ENCODE data around the gene TARM1.
"Not testable (repeated sequence)": the region's sequence is repeated elsewhere in the genome, so short reads cannot be mapped to it uniquely, and the experiment has no call there.

The TARM1 gene

GRCh38 chr19:54099903-54100255 lies 18.7 kb upstream of the TARM1 start:
- DNase-seq (ENCODE audit: low read depth in 2 of 3, low spot score in 2 of 3), result not testable (repeated sequence)

GRCh38 chr19:54099190-54099902 lies 18.2 kb upstream of the TARM1 start:
- no peak for DNase-seq (ENCODE audit: low read depth in 2 of 3, low spot score in 2 of 3)

DNA sequence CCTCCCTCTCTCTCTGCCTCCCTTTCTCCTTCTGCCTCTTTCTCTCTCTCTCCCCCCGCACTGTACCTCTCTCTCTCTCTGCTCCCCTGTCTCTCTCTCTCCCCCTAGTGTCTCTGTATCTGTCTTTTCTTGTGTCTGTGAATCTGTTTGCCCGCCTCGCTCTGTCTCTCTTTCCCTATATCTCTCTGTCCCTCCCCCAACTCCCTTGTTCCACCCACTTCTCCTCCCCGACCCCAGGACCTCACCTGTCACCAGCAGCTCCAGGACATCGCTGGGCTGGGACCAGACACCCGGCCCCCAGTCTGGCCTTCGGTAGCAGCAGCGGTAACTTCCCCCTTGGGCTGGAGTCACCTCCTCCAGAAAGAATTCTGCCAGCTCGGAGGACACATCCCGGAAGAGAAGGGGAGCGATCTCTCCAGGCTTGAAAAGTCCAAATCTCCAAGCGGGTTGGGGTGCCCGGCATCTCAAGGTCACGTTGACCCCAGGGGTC lies 15.5 kb upstream of the TARM1 start:
- no peak for DNase-seq (ENCODE audit: low read depth in 2 of 3, low spot score in 2 of 3)

DNA sequence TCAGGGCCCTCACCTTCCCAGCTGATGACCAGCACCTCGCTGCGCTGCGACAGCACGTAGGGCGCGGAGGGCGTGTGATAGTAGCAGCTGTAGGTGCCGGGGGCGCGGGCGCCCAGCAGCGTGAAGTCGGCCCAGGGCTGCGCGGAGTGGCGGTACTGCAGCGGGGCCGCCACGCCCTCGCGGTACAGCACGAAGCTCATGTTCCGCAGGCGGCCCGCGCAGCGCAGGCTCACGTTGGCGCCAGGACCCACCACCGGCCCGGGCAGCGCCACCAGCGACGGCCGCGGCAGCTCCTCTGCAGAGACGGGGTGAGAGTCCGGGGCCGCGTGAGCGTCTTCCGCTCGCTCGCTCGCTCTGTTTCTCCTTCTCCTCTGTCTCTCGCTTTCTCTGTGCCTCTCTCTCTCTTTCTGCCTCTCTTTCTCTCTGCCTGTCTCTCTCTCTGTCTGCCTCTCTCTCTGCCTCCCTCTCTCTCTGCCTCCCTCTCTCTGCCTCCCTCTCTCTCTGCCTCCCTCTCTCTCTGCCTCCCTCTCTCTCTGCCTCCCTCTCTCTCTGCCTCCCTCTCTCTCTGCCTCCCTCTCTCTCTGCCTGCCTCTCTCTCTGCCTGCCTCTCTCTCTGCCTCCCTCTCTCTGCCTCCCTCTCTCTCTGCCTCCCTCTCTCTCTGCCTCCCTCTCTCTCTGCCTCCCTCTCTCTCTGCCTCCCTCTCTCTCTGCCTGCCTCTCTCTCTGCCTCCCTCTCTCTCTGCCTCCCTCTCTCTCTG lies 14.9 kb upstream of the TARM1 start:
- peak in 1 of 3 experiments; percentile 24 for DNase-seq (ENCODE audit: low read depth in 2 of 3, low spot score in 2 of 3)

- DNase-seq (ENCODE audit: low read depth in 2 of 3, low spot score in 2 of 3), result no peak
Measured at GRCh38 chr19:54095136-54095858, 14.1 kb upstream of the TARM1 start.

- DNase-seq (ENCODE audit: low read depth in 2 of 3, low spot score in 2 of 3), result no peak
Measured at GRCh38 chr19:54094426-54095000, 13.3 kb upstream of the TARM1 start.

- DNase-seq (ENCODE audit: low read depth in 2 of 3, low spot score in 2 of 3), result no peak
Measured at GRCh38 chr19:54084410-54084809, 3.2 kb upstream of the TARM1 start.

- no peak for DNase-seq (ENCODE audit: low read depth in 2 of 3, low spot score in 2 of 3)
Measured at GRCh38 chr19:54077334-54077733, 3.8 kb downstream of the TARM1 start.

DNA sequence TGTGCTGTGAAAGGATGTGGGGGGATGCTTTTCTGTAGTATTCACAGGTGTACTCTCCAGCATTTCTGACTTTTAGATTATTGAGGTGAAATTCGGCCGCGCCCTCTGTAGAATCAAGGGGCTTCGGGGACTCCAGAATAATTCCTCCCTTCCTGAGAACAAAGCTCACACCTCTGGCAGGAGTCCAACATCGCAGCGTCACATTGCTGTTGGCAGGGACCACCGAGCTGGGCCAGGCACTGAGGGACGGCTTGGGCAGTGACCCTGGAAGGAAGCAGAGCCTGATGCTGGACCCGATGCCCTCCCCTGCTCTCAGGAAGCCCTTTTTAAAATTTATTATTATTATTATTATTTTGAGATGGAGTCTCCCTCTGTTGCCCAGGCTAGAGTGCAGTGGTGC lies 6.3 kb downstream of the TARM1 start:
- no peak for DNase-seq (ENCODE audit: low read depth in 2 of 3, low spot score in 2 of 3)

- DNase-seq (ENCODE audit: low read depth in 2 of 3, low spot score in 2 of 3), result no peak
Measured at GRCh38 chr19:54073829-54074228, 7.3 kb downstream of the TARM1 start.

GRCh38 chr19:54069470-54069869 lies 11.7 kb downstream of the TARM1 start:
- DNase-seq (ENCODE audit: low read depth in 2 of 3, low spot score in 2 of 3), result no peak

GRCh38 chr19:54063350-54064116 lies 17.6 kb downstream of the TARM1 start, which contains the start of gene VSTM1:
Gene VSTM1, minus strand, starts transcription at chr19:54063897. Its CDS starts 120 bp downstream, at chr19:54063777.
- no peak for DNase-seq (ENCODE audit: low read depth in 2 of 3, low spot score in 2 of 3)

DNA sequence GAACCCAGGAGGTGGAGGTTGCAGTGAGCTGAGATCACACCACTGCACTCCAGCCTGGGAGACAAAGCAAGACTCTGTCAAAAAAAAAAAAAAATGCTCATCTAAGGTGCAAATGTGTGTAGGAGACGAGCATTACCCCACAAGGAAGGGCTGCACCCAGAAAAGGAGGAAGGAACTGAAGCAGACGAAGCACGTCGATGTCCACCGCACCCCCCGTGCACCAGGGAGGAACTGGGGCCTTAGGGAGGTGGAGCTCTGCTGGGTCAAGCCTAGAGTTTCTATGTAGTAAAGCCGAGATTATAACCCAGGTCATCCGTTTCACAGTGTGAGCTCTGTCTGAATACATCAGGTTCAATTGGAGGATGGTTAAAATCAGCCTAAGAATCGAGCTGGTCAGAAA lies 18.5 kb downstream of the TARM1 start:
- no peak for DNase-seq (ENCODE audit: low read depth in 2 of 3, low spot score in 2 of 3)

DNA sequence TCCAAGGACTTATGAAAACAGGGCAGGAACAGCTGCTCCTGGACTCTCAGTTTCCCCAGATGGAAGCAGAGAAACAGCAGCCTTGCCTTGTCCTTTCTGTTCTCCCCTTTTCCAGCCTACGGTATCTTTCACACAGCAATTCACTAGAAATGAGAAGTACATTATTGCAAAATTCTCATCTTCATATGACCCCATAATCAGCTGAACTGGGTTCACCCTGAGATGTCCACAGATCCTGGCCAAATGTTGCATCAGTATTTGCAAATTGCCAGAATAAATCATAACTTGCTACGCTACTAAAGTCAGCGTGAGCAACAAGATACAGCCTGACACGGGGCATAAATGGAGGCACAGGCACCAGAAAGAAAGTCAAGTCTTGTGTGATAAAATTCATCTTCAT lies 33.5 kb downstream of the TARM1 start:
- DNase-seq (ENCODE audit: low read depth in 2 of 3, low spot score in 2 of 3), result no peak

DNA sequence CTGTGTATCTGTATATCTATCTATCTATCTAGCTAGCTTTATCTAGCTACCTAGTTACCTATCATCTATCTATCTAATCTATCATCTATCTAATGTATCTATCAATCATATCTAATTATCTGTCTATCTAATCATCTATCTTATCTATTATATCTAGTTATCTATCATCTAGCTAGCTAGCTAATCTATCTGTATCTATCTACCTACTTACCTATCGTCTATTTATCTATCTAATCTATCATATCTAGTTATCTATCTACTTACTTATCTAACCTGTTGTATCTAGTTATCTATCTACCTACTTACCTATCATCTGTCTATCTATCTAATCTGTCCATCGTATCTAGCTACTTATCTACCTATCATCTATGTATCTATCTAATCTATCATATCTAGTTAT lies 35.4 kb downstream of the TARM1 start:
- DNase-seq (ENCODE audit: low read depth in 2 of 3, low spot score in 2 of 3), result no peak

DNA sequence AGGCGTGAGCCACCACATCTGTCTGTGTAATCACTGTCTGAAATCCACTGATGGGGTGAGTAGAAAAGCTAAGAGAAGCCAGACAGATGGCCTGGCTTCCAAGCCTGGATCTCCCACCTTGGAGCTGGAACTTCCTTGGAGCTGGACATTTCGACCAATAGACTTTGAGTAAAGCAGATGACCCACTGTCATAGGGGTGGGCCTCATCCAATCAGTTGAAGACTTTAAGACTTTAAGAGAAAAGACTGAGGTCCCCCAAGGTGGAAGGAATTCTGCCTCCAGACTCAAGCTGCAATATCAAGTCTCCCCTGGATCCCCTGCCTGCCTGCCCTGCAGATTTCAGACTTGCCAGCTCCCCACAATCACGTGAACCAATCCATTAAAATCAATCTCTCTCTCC lies 38.2 kb downstream of the TARM1 start:
- no peak for DNase-seq (ENCODE audit: low read depth in 2 of 3, low spot score in 2 of 3)

DNA sequence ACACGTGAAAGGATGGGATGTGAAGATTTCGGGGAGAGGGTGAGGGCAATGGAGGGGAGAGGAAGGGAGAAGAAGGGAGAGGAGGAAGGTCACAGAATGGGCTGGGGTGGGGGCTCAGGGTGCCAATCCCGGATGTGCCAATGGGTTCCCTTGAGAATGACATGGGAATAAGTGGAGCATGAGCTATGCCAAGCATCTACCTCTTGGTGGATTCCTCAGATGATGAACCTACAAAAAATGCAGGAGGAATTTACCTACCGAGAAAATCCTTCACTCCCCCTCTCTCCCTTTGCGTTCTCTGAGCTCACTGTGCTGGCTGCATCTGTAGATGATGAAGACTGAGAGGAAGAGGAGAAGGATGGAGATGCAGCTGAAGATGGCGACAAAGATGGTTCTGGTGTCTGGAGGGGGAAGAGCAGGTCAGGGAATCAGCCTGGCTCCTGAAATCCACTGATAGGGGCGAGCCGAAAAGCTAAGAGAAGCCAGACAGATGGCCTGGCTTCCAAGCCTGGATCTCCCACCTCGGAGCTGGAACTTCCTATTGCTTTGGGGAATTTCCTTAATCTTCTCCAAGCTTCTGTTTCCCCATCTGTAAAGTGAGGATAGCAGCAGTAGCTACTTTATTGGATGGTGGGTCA lies 39.1 kb downstream of the TARM1 start:
- DNase-seq (ENCODE audit: low read depth in 2 of 3, low spot score in 2 of 3), result no peak

DNA sequence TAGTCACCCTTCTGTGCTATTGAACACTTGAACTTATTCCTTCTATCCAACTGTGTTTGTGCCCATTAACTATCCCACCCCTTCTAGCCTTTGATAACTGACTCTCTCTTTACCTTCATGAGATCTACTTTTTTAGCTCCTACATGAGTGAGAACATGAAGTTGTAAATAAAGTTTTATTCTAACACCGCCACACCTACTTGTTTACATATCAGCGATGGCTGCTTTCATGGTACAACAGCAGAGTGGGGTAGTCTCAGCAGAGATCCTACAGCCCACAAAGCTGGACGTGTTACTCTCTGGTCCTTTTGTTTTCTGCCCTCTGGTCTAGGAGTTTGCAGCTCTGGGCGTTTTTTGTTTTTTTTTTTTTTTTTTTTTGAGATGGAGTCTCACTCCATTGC lies 41.2 kb downstream of the TARM1 start:
- DNase-seq (ENCODE audit: low read depth in 2 of 3, low spot score in 2 of 3), result no peak

DNA sequence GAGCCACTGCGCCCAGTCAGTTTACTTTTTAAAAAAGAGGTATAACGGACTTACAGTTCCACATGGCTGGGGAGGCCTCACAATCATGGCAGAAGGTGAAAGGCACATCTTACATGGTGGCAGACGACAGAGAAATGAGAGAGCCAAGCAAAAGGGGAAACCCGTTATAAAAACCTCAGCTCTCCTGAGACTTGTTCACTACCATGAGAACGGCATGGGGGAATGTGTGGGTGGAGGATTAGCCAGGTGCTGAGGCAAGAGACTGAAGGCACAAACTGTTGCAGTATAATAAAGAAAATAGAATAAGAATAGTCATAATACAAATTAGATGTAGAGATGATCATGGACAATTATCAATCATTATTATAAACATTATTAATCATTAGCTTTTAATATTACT lies 44.6 kb downstream of the TARM1 start:
- not testable (repeated sequence) for DNase-seq (ENCODE audit: low read depth in 2 of 3, low spot score in 2 of 3)

All from activated CD8-positive, alpha-beta memory T cell treated with anti-CD3 and anti-CD28 coated beads for 48 hours (primary cell).